ENCODE data around the gene NAA15. TPM values are rescaled to one million over a fixed set of nuclear protein-coding genes. Genes with fewer than 3 reads are reported as not detected.

NAA15 gene
- total RNA-seq, 1 experiment from 2014 or later = 98.9 TPM

DNA sequence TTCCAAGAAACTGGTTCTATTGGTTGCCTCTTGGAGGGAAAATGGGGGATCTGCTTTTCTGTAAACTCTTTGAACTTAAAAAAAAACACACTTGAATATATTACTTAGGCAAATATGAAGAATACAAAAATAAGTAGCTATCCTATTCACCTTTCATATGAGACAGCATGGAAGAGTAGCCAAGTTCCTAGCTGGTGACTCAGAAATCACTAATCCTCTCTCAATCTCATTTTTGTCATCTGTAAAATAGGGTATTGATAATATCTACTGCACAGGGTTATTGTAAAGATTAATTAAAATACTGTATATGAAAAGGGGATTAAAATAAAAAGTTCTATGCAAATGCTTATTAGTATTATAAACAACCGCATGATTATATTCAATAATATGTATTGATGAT is 34.0 kb upstream of the NAA15 start (continued):
- TF ChIP-seq, protein P1, sequence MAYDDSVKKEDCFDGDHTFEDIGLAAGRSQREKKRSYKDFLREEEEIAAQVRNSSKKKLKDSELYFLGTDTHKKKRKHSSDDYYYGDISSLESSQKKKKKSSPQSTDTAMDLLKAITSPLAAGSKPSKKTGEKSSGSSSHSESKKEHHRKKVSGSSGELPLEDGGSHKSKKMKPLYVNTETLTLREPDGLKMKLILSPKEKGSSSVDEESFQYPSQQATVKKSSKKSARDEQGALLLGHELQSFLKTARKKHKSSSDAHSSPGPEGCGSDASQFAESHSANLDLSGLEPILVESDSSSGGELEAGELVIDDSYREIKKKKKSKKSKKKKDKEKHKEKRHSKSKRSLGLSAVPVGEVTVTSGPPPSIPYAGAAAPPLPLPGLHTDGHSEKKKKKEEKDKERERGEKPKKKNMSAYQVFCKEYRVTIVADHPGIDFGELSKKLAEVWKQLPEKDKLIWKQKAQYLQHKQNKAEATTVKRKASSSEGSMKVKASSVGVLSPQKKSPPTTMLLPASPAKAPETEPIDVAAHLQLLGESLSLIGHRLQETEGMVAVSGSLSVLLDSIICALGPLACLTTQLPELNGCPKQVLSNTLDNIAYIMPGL (CRISPR knock-in tag; IDR thresholded peaks at IDR 0.05) = no peak
- no peak for TF ChIP-seq PRRX2 (CRISPR knock-in tag; IDR thresholded peaks at IDR 0.05)

DNA sequence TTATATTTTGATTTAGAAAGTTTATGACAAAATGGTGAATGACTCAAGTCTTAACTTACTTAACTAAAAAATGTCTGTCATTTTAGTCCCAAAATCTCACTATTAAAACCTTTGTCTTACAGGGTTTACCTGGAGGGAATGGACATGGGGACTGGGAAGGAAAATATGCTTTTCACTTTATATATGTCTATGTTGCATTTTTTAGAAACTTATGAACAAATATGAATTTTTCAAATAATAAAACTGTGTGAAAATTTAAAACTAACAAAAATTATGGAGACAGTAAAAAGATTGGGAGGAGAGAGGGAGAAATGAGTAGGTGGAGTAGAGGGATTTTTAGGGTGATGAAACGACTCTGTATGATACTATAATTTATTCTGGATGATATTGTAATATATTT is 27.5 kb upstream of the NAA15 start:
- TF ChIP-seq, protein P2, sequence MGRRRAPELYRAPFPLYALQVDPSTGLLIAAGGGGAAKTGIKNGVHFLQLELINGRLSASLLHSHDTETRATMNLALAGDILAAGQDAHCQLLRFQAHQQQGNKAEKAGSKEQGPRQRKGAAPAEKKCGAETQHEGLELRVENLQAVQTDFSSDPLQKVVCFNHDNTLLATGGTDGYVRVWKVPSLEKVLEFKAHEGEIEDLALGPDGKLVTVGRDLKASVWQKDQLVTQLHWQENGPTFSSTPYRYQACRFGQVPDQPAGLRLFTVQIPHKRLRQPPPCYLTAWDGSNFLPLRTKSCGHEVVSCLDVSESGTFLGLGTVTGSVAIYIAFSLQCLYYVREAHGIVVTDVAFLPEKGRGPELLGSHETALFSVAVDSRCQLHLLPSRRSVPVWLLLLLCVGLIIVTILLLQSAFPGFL (CRISPR knock-in tag; IDR thresholded peaks at IDR 0.05; ENCODE audit: borderline replicate concordance) = no peak
- TF ChIP-seq MYBL2 (CRISPR knock-in tag; IDR thresholded peaks at IDR 0.05) = no peak
- TF ChIP-seq, protein P3, sequence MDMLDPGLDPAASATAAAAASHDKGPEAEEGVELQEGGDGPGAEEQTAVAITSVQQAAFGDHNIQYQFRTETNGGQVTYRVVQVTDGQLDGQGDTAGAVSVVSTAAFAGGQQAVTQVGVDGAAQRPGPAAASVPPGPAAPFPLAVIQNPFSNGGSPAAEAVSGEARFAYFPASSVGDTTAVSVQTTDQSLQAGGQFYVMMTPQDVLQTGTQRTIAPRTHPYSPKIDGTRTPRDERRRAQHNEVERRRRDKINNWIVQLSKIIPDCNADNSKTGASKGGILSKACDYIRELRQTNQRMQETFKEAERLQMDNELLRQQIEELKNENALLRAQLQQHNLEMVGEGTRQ (CRISPR knock-in tag; IDR thresholded peaks at IDR 0.05) = no peak
- no peak for TF ChIP-seq FOXP1 (CRISPR knock-in tag; IDR thresholded peaks at IDR 0.05; ENCODE audit: borderline replicate concordance)
- TF ChIP-seq ZNF416 (CRISPR knock-in tag; IDR thresholded peaks at IDR 0.05) = no peak
- TF ChIP-seq, protein P4, sequence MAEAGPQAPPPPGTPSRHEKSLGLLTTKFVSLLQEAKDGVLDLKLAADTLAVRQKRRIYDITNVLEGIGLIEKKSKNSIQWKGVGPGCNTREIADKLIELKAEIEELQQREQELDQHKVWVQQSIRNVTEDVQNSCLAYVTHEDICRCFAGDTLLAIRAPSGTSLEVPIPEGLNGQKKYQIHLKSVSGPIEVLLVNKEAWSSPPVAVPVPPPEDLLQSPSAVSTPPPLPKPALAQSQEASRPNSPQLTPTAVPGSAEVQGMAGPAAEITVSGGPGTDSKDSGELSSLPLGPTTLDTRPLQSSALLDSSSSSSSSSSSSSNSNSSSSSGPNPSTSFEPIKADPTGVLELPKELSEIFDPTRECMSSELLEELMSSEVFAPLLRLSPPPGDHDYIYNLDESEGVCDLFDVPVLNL (CRISPR knock-in tag; IDR thresholded peaks at IDR 0.05; ENCODE audit: borderline replicate concordance, low read depth) = no peak
- no peak for TF ChIP-seq ELF4 (CRISPR knock-in tag; IDR thresholded peaks at IDR 0.05; ENCODE audit: low read depth)
- no peak for TF ChIP-seq KAT7 (CRISPR knock-in tag; IDR thresholded peaks at IDR 0.05; ENCODE audit: borderline replicate concordance)
- no peak for TF ChIP-seq SMAD4 (CRISPR knock-in tag; IDR thresholded peaks at IDR 0.05)
- no peak for TF ChIP-seq CREB1 (CRISPR knock-in tag; IDR thresholded peaks at IDR 0.05)
- TF ChIP-seq TEAD1 (CRISPR knock-in tag; IDR thresholded peaks at IDR 0.05) = no peak
- no peak for TF ChIP-seq RORB (CRISPR knock-in tag; IDR thresholded peaks at IDR 0.05)
- no peak for TF ChIP-seq ETV6 (CRISPR knock-in tag; IDR thresholded peaks at IDR 0.05)
- TF ChIP-seq JAZF1 (CRISPR knock-in tag; IDR thresholded peaks at IDR 0.05) = no peak
- TF ChIP-seq, protein P5, sequence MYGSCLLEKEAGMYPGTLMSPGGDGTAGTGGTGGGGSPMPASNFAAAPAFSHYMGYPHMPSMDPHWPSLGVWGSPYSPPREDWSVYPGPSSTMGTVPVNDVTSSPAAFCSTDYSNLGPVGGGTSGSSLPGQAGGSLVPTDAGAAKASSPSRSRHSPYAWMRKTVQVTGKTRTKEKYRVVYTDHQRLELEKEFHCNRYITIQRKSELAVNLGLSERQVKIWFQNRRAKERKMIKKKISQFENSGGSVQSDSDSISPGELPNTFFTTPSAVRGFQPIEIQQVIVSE (CRISPR knock-in tag; IDR thresholded peaks at IDR 0.05; ENCODE audit: borderline replicate concordance) = no peak
- TF ChIP-seq, protein P6, sequence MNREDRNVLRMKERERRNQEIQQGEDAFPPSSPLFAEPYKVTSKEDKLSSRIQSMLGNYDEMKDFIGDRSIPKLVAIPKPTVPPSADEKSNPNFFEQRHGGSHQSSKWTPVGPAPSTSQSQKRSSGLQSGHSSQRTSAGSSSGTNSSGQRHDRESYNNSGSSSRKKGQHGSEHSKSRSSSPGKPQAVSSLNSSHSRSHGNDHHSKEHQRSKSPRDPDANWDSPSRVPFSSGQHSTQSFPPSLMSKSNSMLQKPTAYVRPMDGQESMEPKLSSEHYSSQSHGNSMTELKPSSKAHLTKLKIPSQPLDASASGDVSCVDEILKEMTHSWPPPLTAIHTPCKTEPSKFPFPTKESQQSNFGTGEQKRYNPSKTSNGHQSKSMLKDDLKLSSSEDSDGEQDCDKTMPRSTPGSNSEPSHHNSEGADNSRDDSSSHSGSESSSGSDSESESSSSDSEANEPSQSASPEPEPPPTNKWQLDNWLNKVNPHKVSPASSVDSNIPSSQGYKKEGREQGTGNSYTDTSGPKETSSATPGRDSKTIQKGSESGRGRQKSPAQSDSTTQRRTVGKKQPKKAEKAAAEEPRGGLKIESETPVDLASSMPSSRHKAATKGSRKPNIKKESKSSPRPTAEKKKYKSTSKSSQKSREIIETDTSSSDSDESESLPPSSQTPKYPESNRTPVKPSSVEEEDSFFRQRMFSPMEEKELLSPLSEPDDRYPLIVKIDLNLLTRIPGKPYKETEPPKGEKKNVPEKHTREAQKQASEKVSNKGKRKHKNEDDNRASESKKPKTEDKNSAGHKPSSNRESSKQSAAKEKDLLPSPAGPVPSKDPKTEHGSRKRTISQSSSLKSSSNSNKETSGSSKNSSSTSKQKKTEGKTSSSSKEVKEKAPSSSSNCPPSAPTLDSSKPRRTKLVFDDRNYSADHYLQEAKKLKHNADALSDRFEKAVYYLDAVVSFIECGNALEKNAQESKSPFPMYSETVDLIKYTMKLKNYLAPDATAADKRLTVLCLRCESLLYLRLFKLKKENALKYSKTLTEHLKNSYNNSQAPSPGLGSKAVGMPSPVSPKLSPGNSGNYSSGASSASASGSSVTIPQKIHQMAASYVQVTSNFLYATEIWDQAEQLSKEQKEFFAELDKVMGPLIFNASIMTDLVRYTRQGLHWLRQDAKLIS (CRISPR knock-in tag; IDR thresholded peaks at IDR 0.05; ENCODE audit: borderline replicate concordance) = no peak
- TF ChIP-seq, protein P7, sequence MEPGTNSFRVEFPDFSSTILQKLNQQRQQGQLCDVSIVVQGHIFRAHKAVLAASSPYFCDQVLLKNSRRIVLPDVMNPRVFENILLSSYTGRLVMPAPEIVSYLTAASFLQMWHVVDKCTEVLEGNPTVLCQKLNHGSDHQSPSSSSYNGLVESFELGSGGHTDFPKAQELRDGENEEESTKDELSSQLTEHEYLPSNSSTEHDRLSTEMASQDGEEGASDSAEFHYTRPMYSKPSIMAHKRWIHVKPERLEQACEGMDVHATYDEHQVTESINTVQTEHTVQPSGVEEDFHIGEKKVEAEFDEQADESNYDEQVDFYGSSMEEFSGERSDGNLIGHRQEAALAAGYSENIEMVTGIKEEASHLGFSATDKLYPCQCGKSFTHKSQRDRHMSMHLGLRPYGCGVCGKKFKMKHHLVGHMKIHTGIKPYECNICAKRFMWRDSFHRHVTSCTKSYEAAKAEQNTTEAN (CRISPR knock-in tag; IDR thresholded peaks at IDR 0.05) = no peak
- TF ChIP-seq ZNF263 (CRISPR knock-in tag; IDR thresholded peaks at IDR 0.05; ENCODE audit: low read depth) = no peak
- TF ChIP-seq, protein P8, sequence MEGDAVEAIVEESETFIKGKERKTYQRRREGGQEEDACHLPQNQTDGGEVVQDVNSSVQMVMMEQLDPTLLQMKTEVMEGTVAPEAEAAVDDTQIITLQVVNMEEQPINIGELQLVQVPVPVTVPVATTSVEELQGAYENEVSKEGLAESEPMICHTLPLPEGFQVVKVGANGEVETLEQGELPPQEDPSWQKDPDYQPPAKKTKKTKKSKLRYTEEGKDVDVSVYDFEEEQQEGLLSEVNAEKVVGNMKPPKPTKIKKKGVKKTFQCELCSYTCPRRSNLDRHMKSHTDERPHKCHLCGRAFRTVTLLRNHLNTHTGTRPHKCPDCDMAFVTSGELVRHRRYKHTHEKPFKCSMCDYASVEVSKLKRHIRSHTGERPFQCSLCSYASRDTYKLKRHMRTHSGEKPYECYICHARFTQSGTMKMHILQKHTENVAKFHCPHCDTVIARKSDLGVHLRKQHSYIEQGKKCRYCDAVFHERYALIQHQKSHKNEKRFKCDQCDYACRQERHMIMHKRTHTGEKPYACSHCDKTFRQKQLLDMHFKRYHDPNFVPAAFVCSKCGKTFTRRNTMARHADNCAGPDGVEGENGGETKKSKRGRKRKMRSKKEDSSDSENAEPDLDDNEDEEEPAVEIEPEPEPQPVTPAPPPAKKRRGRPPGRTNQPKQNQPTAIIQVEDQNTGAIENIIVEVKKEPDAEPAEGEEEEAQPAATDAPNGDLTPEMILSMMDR (IDR thresholded peaks at IDR 0.05) = no peak
- TF ChIP-seq ZNF317 (CRISPR knock-in tag; IDR thresholded peaks at IDR 0.05; ENCODE audit: borderline replicate concordance, low read depth) = no peak
- POLR2A ChIA-PET = no interaction called here
- H3K9me3 Mint-ChIP-seq = no peaks in the 10 kb centered on the region
- DNase-seq (ENCODE audit: low spot score) (no peak), ATAC-seq (no peak)
- peaks cover 27% of the 10 kb centered on the region for H3K27me3 Mint-ChIP-seq (ENCODE audit: low read depth)
- no peak overlapping the region for H3K4me3 Mint-ChIP-seq
- H3K4me1 Mint-ChIP-seq = peaks cover 7% of the 10 kb centered on the region
- no peaks in the 10 kb centered on the region for H3K36me3 Mint-ChIP-seq
- CTCF ChIA-PET = no interaction called here
- H3K27ac Mint-ChIP-seq = no peak overlapping the region
